ENCODE results near the gene ZC3H8.
"Not testable (repeated sequence)": the region's sequence is repeated elsewhere in the genome, so short reads cannot be mapped to it uniquely, and the experiment has no call there.

The ZC3H8 gene

GRCh38 chr2:112259509-112260294, 4.9 kb upstream of the ZC3H8 start:
- peak; percentile 82 to 85 for DNase-seq

- DNase-seq, result peak in 1 of 2 experiments; percentile 10
These were observed 2.7 kb upstream of the ZC3H8 start for GRCh38 chr2:112257575-112257974.

DNA sequence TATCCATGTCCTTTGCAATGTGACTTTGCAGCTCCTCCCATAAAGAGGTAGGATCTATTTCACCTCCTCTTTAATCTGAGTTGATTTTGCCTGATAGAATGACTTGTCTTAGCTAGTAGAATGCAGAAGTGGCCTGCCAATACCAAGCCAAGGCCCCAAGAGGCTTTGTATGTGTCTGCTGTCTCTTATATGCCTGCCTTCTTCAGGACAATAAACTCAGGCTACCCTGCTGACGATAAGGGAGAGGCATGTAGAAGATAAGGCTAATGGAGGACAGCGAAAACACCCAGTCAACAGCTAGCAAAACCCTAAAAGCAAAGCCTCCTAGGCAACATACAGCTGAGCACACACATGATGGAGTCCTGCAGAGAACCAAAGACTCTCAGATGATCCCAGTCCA, 1.8 kb upstream of the ZC3H8 start:
- no peak for DNase-seq

GRCh38 chr2:112255875-112256274, 1.0 kb upstream of the ZC3H8 start:
- DNase-seq, result no peak

DNA sequence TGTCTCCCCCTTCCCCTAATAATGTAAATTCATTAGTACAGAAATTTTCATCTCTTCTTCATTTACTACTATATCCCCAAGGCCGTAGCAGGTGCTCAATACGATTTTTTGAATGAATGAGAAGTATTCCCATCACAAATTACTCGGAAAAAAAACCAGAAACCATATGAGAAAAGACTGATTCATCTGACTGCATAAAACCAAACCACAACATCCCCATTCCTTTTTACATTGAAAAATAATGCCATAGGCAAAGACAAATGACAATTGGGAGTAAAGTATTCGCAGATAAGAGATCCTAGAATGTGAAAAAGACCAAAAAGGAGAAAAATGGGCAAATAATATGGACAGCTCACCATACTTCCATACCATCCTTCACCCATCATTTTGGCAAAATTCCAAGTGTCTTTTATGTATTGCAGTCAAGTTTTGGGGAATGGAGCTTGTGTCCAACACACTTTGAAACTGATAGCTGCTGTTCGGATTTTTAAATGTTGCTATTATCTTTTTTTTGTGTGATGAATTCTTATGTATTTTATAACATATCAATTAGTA, 1.5 kb downstream of the ZC3H8 start:
- DNase-seq, result no peak

GRCh38 chr2:112251271-112251670, 3.6 kb downstream of the ZC3H8 start:
- DNase-seq, result no peak

DNA sequence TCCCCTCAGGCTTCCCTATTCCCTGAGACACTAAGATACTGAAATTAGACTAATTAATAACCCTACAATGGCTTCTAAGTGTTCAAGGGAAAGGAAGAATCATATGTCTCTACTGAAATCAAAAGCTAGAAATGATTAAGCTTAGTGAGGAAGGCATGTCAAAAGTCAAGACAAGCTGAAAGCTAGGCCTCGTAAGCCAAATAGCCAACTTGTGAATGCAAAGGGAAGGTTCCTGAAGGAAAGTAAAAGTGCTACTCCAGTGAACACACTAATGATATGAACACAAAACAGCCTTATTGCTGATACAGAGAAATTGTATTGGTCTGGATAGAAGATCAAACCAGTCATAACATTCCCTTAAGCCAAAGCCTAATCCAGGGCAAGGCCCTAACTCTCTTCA, 10.0 kb downstream of the ZC3H8 start:
- no peak for DNase-seq

GRCh38 chr2:112243233-112243632, 11.6 kb downstream of the ZC3H8 start:
- no peak for DNase-seq

DNA sequence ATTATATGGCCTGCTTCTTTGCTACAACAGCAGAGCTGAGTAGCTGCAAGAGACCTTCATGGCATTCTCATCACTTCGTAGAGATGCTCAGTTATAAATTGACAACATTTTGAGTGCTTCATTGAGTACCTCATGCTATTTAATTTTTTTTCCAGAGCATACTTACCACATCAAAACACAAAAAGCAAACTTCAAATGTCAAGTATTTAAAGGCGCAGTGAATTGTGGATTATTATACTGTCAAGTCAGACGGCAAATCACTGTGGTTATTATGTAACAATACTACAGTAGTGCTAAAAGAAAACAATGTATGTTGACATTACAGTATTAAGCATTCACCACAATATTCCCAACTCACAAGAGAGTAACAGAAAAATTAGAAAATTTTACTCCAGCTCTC, 12.5 kb downstream of the ZC3H8 start:
- DNase-seq, result no peak

DNA sequence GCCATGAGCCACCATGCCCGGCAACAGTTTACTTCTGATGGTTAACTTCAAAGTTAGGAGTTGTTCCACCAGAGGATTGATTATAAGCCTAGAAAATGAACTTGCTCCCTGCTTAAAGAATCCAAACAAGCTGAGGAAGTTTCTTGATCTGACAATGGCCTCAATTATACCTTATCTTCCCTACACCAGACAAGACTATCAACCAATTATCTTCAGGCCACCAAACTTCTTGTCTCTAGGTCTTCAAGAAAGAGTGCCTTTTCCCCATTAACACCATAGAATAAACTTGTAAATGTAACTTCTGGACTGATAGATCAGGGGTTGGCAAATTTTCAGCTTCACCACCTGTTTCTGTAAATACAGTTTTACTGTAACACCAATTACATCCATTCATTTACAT, 15.0 kb downstream of the ZC3H8 start:
- DNase-seq, result no peak

GRCh38 chr2:112230371-112230770, 24.5 kb downstream of the ZC3H8 start:
- DNase-seq, result no peak

DNA sequence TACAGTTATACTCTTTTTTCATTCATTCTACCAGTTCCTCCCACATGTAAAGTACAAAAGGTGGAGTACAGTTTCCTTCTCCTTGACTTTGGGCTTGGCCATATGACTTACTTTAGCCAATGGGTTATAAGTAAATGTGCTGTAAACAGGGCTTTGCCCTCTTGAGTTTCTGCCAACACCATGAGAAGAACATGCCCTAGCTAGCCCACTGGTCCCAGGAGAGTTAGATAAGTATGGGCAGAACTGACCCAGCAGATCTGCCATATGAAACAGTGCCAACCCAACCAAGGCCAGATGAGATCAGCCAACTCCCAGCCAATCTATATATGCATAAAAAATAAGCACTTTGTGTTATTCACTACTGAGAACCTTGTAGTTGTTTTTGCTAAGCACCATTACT, 25.5 kb downstream of the ZC3H8 start:
- DNase-seq, result no peak

DNA sequence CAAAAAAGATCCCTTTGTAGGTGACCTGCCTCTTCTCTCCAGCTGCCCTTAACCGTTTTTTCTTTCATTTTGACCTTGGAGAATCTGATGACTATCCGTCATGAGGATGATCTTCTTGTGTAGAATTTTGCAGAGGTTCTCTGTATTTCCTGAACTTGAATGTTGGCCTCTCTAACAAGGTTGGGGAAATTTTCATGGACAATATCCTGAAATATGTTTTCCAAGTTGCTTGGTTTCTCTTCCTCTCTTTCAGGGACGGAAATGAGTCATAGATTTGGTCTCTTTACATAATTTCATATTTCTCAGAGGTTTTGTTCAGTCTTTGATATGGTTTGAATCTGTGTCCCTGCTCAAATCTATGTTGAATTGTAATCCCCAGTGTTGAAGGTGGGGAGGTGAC, 34.0 kb downstream of the ZC3H8 start:
- DNase-seq, result no peak

GRCh38 chr2:112220186-112220585, 34.7 kb downstream of the ZC3H8 start:
- no peak for DNase-seq

- no peak for DNase-seq
These were observed 37.0 kb downstream of the ZC3H8 start for GRCh38 chr2:112217854-112218253.

DNA sequence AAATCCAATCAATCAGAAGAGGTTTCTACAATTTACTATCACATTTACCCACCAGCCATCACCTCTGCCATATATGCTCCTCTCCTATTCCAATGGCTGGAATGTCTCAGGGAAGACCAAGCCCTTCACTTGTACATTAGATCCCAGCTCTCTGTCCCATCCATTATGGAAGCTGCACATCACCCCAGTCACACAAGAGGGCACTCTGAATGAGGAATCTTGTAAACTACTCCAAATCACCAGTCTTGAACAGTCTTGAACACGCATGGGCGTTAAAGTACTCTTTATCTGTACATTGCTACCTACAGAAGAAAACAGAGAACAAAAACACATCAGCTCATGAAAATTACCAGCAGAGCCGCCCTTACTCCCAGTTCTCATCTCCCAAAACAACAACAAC, 38.7 kb downstream of the ZC3H8 start:
- DNase-seq, result no peak

DNA sequence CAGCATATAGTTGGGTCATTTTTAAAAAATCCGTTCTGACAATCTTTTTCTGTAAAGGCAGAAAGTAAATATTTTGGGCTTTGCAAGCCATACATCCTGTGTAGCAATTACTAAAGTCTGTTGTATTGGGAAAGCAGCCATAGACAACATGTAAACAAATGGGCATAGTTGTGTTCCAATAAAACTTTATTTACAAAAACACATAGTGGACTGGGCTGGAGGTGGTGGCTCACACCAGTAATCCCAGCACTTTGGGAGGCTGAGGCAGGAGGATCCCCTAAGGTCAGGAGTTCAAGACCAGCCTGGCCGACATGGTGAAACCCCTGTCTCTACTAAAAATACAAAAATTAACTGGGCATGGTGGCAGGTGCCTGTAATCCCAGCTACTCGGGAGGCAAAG, 46.9 kb downstream of the ZC3H8 start:
- DNase-seq, result not testable (repeated sequence)

- no peak for DNase-seq
These were observed 50.4 kb downstream of the ZC3H8 start for GRCh38 chr2:112204411-112204810.

GRCh38 chr2:112201696-112202430, 53.0 kb downstream of the ZC3H8 start:
- DNase-seq, result no peak

DNA sequence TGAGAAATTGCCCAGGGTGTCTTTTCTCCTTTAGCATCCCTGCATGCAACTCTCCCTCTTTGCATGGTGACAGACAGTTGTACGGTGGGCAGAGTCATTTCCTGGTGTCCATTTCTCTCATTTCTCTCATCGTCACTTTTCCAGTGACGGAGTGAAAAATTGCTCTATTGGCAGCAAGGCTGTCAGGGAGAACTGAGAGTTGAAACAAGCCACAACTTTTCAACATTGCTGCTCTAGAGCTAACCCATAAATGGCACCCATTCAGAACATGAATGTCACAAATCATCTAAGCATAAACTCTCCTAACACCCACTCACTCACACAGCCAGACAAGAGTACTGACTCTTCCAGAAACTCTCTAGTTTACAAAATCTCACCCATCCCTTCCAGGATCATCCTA, 55.7 kb downstream of the ZC3H8 start:
- DNase-seq, result no peak

DNA sequence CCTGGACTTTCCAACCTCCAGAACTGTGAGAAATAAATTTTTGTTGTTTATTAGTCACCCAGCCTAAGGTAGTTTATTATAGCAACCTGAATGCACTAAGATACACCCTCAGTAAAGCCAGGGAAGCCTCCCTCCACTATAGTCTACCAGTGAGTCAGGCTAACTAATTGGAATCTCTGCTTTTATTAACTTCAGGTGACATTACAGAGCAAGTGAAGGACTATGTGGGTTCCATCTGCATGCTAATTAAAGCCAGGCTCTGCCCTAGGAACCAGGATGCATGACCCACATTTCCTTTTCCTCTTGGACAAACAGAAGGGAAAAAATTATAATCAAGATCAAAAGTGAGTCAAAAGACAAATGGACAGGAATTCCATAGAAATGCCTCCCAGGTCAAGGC, 56.1 kb downstream of the ZC3H8 start:
- DNase-seq, result no peak

- no peak for DNase-seq
These were observed 57.0 kb downstream of the ZC3H8 start for GRCh38 chr2:112197868-112198267.

GRCh38 chr2:112195950-112196349, 58.9 kb downstream of the ZC3H8 start:
- DNase-seq, result no peak

DNA sequence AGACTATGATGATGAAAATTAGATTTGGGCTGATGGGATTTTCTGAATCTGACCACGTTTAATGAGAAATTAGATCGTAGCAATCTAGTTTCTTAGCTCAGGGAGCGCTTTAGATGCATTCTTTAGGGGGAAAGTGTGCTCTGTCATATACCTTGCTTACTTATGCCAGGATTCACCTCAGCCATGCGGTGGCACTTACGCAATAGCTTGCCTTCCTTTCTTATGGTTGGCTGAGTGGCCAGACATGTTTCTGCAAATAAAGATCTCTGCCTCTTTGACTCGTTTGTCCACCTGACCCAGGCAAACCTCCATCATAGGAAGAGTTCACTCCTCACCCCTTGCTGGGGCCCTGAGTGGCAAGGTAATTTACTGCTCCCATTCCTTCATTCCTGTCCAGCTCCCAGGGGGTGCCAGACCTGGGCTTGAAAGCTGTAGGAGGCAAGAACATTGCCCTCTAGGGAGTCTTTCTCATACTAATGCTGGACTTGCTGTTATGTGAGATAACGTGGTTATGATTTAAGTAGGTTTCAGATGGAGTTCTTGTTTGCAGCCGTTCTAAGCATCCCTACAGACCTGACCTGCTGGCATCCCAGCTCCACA, 59.6 kb downstream of the ZC3H8 start:
- no peak for DNase-seq

Measured in activated CD4-positive, alpha-beta T cell treated with anti-CD3 and anti-CD28 coated beads, Interleukin-2, amount 50 U/mL, for 4 hours (primary cell).